Breast epithelium (tissue), 4 donors: Measurements from ENCODE around the gene DCUN1D1. TPM values are rescaled to one million over a fixed set of nuclear protein-coding genes. Genes with fewer than 3 reads are reported as not detected.

ENCODE experiments used
- DNase-seq, 2 donors: peaks; one replicate each; pipeline ENCODE4 v3.0.0-alpha.2; 2019; ENCODE audit warnings: low spot score in 2 of 2
- H3K27ac ChIP-seq, 2 donors: fragments of 200-600 bp; sonication (generic) in 1 of 2; one replicate each; pipeline ENCODE4 v1.5.1; 2016 to 2019; ENCODE audit warnings: mild to moderate bottlenecking in 1 of 2
- H3K27me3 ChIP-seq, 2 donors: fragments of 200-600 bp; sonication (generic) in 1 of 2; one replicate each; pipeline versions ENCODE4 v1.5.1 to v1.6.0; 2017 to 2019; ENCODE audit warnings: control low read depth in 1 of 2, mild to moderate bottlenecking in 1 of 2
- H3K36me3 ChIP-seq: fragments of 200-600 bp; one replicate; pipeline ENCODE4 v1.5.1; 2019
- H3K4me1 ChIP-seq, 2 donors: fragments of 200-600 bp; sonication (generic); one replicate each; pipeline ENCODE4 v1.5.1; 2016 to 2019; ENCODE audit warnings: control low read depth in 1 of 2
- H3K4me3 ChIP-seq, 3 donors: fragments of 200-600 bp; sonication (generic); 1 replicate in 2 of 3; 2 replicates in 1 of 3; pipeline ENCODE4 v1.5.1; 2016 to 2019; ENCODE audit warnings: mild to moderate bottlenecking in 3 of 3, moderate library complexity in 2 of 3
- H3K9me3 ChIP-seq, 2 donors: fragments of 200-600 bp; sonication (generic) in 1 of 2; one replicate each; pipeline ENCODE4 v1.5.1; 2016 to 2019; ENCODE audit warnings: control low read depth in 1 of 2
- CTCF ChIP-seq, 3 donors: fragments of 450-650 bp; IDR thresholded peaks; one replicate each; pipeline ENCODE4 v1.5.1; 2016 to 2017; ENCODE audit warnings: antibody characterized with exemption in 3 of 3, mild to moderate bottlenecking in 3 of 3, moderate library complexity in 3 of 3
- POLR2A ChIP-seq: fragments of 450-650 bp; IDR thresholded peaks from one replicate; pipeline ENCODE4 v1.6.1; 2016; ENCODE audit warnings: antibody characterized with exemption, mild to moderate bottlenecking, moderate library complexity
- POLR2AphosphoS5 ChIP-seq, 3 donors: sonication (generic); formaldehyde crosslinking; IDR thresholded peaks; one replicate each; pipeline ENCODE4 v1.6.1; 2017; ENCODE audit warnings: antibody characterized with exemption in 3 of 3
- intact Hi-C: fragments of 100-400 bp; cut with DNase I; formaldehyde crosslinking; loops from one replicate; pipeline ENCODE4 v1.15.1; 2023; ENCODE audit warnings: low total_unique reads
- total RNA-seq, 3 donors: library from RNA; depleted of rRNA; stranded (reverse); fragments of >200 nt; gene quantifications; one replicate each; pipeline ENCODE4 v1.1.0, GENCODE V29; 2016

Gene DCUN1D1
- total RNA-seq, 3 donors from 2014 or later: 24.9 to 55.5 (median 32.1) TPM

DNA sequence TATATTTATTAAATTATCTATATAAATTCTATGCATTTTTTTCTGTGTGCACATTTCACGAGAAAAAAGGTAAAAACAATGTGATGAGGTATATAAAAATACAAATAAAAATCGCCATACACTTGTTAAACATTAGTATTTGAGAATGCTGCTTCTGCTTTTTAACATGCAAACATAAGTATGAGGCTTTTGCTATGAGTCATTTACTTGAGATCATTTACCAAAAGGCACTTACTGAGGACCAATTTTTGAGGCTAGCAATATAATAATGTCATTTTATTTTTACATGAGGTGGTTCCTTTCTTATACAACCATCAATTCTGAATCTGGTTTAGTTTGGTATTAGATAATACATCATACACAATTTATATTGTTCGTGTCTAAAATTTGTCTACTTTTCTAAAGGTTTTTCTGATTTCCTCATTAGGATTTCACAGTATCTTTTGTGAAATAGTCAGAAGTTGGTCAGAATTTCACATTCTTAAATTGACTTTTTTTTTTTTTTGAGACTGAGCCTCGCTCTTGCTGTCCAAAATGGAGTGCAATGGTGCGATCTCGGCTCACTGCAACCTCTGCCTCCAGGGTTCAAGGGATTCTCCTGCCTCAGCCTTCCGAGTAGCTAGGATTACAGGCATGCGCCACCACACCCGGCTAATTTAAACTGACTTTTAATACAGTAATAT, 25.6 kb downstream of the DCUN1D1 start:
- Histone ChIP-seq H3K27ac (no peak overlapping the region), H3K27me3 (no peaks in the 10 kb centered on the region), H3K4me1 (no peaks in the 10 kb centered on the region), H3K4me3 (no peak overlapping the region), H3K36me3 (no peaks in the 10 kb centered on the region), H3K9me3 (no peaks in the 10 kb centered on the region)
- intact Hi-C loops: no loop called here
- no peak for DNase-seq
- TF ChIP-seq POLR2A (no peak), CTCF (IDR thresholded peaks at IDR 0.05) (no peak), POLR2AphosphoS5 (IDR thresholded peaks at IDR 0.05) (no peak)

DNA sequence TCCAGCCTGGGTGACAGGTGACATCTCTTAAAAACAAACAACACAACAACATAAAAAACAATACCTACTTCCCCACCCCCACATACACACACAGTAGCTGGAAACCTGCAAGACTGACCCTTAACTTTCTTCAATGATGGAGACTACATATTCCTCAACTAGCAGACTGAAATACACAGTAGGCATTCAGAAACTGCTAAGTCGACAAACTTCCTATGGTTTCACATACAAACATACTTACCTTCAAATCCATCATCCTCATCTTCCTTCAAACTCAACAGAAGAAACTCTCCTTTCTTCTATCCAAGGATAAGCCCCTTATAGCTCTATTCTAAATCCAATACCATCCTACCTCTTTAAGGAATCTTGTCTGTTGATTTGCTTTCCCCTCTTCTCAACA, 30.6 kb downstream of the DCUN1D1 start:
- H3K9me3 ChIP-seq: no peaks in the 10 kb centered on the region
- H3K27ac ChIP-seq: no peak overlapping the region
- H3K27me3 ChIP-seq: no peaks in the 10 kb centered on the region
- DNase-seq: no peak
- H3K4me3 ChIP-seq: no peak overlapping the region
- H3K36me3 ChIP-seq: no peaks in the 10 kb centered on the region
- TF ChIP-seq POLR2AphosphoS5 (IDR thresholded peaks at IDR 0.05) (no peak), CTCF (IDR thresholded peaks at IDR 0.05) (no peak), POLR2A (no peak)
- H3K4me1 ChIP-seq: no peaks in the 10 kb centered on the region
- intact Hi-C loops: no loop called here

DNA sequence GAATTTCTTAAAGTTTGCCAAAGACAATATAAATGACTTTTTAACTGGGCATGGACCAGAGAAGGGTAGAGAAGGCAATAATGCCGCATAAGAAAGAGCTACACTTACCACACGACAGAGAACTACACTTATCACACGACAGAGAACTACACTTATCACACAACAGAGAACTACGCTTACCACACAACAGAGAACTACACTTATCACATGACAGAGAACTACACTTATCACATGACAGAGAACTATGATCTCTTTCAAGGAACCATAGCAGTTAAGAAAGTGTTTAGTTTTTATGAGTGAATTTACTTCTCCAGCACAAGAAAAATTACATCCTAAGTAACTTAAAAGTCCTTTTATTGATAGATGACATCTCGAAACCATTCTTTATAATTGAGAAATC, 32.0 kb downstream of the DCUN1D1 start:
- intact Hi-C loops: no loop called here
- Histone ChIP-seq H3K4me1 (no peaks in the 10 kb centered on the region), H3K9me3 (no peaks in the 10 kb centered on the region), H3K27ac (no peak overlapping the region), H3K4me3 (no peak overlapping the region), H3K27me3 (no peaks in the 10 kb centered on the region), H3K36me3 (no peaks in the 10 kb centered on the region)
- TF ChIP-seq POLR2A: no peak
- no peak for TF ChIP-seq CTCF (IDR thresholded peaks at IDR 0.05)
- TF ChIP-seq POLR2AphosphoS5 (IDR thresholded peaks at IDR 0.05): no peak
- no peak for DNase-seq

GRCh38 chr3:182947888-182948287, 32.5 kb downstream of the DCUN1D1 start:
- no peak overlapping the region for H3K4me3 ChIP-seq
- H3K27ac ChIP-seq: no peak overlapping the region
- no peak for DNase-seq
- H3K27me3 ChIP-seq: no peaks in the 10 kb centered on the region
- intact Hi-C loops: no loop called here
- no peaks in the 10 kb centered on the region for H3K36me3 ChIP-seq
- TF ChIP-seq CTCF (IDR thresholded peaks at IDR 0.05) (no peak), POLR2A (no peak), POLR2AphosphoS5 (IDR thresholded peaks at IDR 0.05) (no peak)
- no peaks in the 10 kb centered on the region for H3K4me1 ChIP-seq
- no peaks in the 10 kb centered on the region for H3K9me3 ChIP-seq

DNA sequence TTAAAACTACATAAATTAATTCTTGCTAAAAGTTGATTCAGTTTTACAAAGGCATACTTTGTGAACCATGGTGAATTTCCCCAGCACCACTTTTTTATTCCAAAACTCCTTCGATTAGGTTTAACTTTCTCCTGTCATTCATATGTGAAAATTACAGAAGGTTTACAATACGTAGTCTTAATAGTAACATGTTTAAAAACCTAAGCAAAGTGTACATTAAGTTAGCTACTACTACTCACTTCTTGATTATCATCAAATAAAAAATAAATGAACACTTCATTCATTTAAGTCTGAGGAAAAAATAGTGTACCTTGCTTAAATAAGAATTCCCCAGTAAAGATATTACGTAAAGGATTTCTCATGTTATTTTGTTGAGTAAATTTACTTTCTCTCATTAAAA, 38.6 kb downstream of the DCUN1D1 start:
- TF ChIP-seq POLR2A (no peak), CTCF (IDR thresholded peaks at IDR 0.05) (no peak), POLR2AphosphoS5 (IDR thresholded peaks at IDR 0.05) (no peak)
- Histone ChIP-seq H3K4me3 (no peak overlapping the region), H3K27me3 (no peaks in the 10 kb centered on the region), H3K9me3 (no peaks in the 10 kb centered on the region), H3K4me1 (no peaks in the 10 kb centered on the region), H3K36me3 (no peaks in the 10 kb centered on the region), H3K27ac (no peak overlapping the region)
- intact Hi-C loops: no loop called here
- no peak for DNase-seq
